Suppressor macrophage treated with lipopolysaccharide for 4 hours (primary cell): Measurements from ENCODE around the gene AKAP12.

Experiments used
- DNase-seq: peaks from one replicate; pipeline ENCODE4 v3.0.0-alpha.2; 2020

AKAP12 gene

GRCh38 chr6:151385177-151385576, 145.4 kb downstream of the AKAP12 start:
- DNase-seq = peak; percentile 12

- no peak for DNase-seq
Measured at GRCh38 chr6:151387175-151387970, 147.6 kb downstream of the AKAP12 start.

GRCh38 chr6:151388236-151388635, 148.5 kb downstream of the AKAP12 start:
- DNase-seq = peak; percentile 61

DNA sequence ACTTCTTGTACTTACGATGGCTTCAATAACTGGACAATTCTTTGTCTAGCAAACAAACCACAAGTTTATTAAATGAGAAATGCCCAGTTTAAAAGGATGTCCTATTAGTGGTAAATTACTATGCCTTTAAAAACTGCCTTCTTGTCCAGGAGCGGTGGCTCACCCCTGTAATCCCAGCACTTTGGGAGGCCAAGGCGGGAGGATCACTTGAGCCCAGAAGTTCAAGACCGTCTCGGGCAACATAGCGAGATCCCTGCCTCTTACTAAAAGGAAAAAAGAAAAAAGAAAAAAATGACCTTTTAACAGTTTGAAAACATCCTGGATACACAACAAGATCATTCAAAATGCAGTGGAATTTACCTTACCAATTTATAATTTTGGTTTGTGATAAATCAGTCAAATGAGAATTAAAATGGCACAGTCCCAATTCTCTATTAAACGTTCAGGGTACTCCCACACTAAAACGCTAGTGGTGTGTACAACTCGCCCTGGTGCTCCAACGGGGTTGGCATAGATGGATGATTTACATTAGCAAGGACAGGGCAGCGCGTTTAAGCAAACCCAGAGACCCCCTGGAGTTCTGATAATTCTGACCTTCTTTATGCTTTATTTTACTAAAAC, 149.3 kb downstream of the AKAP12 start:
- DNase-seq = no peak

- DNase-seq = peak; percentile 58
Measured at GRCh38 chr6:151389618-151390275, 150.0 kb downstream of the AKAP12 start.

- DNase-seq = peak; percentile 100
Measured at GRCh38 chr6:151390276-151390850, 150.6 kb downstream of the AKAP12 start.

DNA sequence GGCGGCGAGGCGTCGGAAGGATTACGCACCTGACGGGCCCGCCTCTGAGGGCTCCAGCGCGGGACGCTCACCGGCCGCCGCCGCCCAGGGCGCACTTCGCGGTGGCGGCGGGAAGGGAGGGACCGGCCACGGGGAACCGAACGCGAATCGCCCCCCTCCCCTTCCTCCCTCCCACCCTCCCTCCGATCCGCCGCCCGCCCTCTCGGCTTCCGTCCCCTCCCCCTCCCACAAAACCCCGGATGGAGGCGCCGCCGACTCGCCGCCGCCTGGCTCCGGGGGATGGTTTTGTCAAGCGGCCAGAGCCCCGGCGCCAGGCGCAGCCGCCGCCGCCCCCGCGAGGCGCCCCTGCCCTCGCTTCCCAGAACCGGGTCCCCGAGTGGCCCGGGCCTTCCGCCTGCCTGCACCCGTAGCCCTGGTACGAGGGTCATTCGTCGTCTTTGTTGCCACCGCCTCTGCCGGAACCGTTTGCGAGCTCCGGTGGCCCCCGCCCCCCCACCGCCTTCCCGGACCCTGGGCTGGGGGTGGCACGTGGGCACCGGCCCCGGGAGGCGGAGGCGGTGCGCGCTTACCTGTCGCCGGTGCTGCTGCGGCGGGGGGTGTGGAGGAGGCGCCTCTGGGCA, 151.2 kb downstream of the AKAP12 start:
- DNase-seq = peak; percentile 74

- DNase-seq = peak; percentile 58
Measured at GRCh38 chr6:151391471-151392413, 152.0 kb downstream of the AKAP12 start, which contains the start of gene ZBTB2. TSS of gene ZBTB2 (minus strand) at chr6:151391559. CDS start at chr6:151373637, 17,922 bp downstream.

GRCh38 chr6:151392427-151392826, 152.7 kb downstream of the AKAP12 start:
- no peak for DNase-seq

GRCh38 chr6:151393410-151393809, 153.6 kb downstream of the AKAP12 start:
- no peak for DNase-seq

DNA sequence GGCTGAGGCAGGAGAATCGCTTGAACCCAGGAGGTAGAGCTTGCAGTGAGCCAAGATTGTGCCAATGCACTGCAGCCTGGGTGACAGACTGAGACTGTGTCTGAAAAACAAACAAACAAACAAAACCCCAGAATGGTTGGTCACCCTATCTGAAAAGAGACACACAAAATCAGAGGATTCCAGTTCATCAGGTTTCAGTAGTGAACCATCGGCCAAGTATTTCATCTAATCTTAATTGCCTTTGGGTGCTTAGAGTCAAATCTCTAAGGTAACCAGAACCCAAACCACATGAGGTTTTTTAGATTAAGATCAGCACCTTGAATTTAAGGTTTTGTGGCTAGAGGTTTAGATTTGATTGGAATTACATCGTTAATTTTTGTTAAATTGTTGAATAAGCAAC, 159.9 kb downstream of the AKAP12 start:
- no peak for DNase-seq

GRCh38 chr6:151400473-151400872, 160.7 kb downstream of the AKAP12 start:
- DNase-seq = peak; percentile 42

DNA sequence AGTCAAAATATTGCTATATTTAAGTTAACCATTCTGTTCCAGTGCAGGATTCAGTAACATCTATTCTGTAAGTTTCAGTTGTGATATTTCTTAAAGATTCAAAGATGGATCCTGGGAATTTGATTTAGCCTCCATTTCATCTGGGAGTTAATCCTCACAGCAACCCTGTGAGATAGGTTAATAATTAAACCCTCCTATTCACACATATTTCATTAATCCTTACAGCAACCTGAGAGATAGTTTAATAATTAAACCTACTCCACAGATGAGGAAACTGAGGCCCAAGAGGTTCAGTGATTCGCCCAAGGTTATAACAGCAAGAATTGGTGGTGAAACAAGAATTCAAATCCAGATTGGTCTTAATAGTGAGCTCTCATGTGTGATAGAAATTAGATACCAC, 162.5 kb downstream of the AKAP12 start:
- DNase-seq = no peak

- DNase-seq = no peak
Measured at GRCh38 chr6:151403919-151404308, 164.1 kb downstream of the AKAP12 start.
